GM18520 (cell line): Measurements from ENCODE around the gene CALN1.
"Not testable (repeated sequence)": the region's sequence is repeated elsewhere in the genome, so short reads cannot be mapped to it uniquely, and the experiment has no call there.

ENCODE experiments used
- ATAC-seq: cut with Tn5 transposase; IDR thresholded peaks from one replicate; pipeline ENCODE4 v1.9.1; 2021; ENCODE audit not compliant: unreplicated experiment

CALN1 gene

GRCh38 chr7:72268796-72269195, 143.3 kb downstream of the CALN1 start:
- no peak for ATAC-seq

GRCh38 chr7:72268090-72268489, 144.0 kb downstream of the CALN1 start:
- no peak for ATAC-seq

GRCh38 chr7:72267291-72267800, 144.8 kb downstream of the CALN1 start:
- ATAC-seq: no peak

GRCh38 chr7:72266771-72267170, 145.4 kb downstream of the CALN1 start:
- no peak for ATAC-seq

GRCh38 chr7:72265071-72265904, 146.8 kb downstream of the CALN1 start:
- no peak for ATAC-seq

GRCh38 chr7:72260406-72260805, 151.7 kb downstream of the CALN1 start:
- ATAC-seq: no peak

GRCh38 chr7:72258074-72258473, 154.1 kb downstream of the CALN1 start:
- no peak for ATAC-seq

- ATAC-seq: no peak
Observed at GRCh38 chr7:72254455-72254854, 157.7 kb downstream of the CALN1 start.

GRCh38 chr7:72249106-72249505, 163.0 kb downstream of the CALN1 start:
- ATAC-seq: no peak

- no peak for ATAC-seq
Observed at GRCh38 chr7:72244826-72245398, 167.2 kb downstream of the CALN1 start.

GRCh38 chr7:72243329-72243728, 168.8 kb downstream of the CALN1 start:
- no peak for ATAC-seq

GRCh38 chr7:72235351-72235750, 176.8 kb downstream of the CALN1 start:
- no peak for ATAC-seq

- no peak for ATAC-seq
Observed at GRCh38 chr7:72234086-72234485, 178.1 kb downstream of the CALN1 start.

- ATAC-seq: no peak
Observed at GRCh38 chr7:72230281-72230680, 181.9 kb downstream of the CALN1 start.

- ATAC-seq: no peak
Observed at GRCh38 chr7:72223351-72223750, 188.8 kb downstream of the CALN1 start.

- ATAC-seq: no peak
Observed at GRCh38 chr7:72222136-72222535, 190.0 kb downstream of the CALN1 start.

- no peak for ATAC-seq
Observed at GRCh38 chr7:72219500-72219899, 192.6 kb downstream of the CALN1 start.

- no peak for ATAC-seq
Observed at GRCh38 chr7:72217151-72217550, 195.0 kb downstream of the CALN1 start.

GRCh38 chr7:72213769-72214168, 198.4 kb downstream of the CALN1 start:
- ATAC-seq: no peak

GRCh38 chr7:72213081-72213480, 199.1 kb downstream of the CALN1 start:
- no peak for ATAC-seq

- ATAC-seq: no peak
Observed at GRCh38 chr7:72211175-72211574, 201.0 kb downstream of the CALN1 start.

- not testable (repeated sequence) for ATAC-seq
Observed at GRCh38 chr7:72209006-72209405, 203.1 kb downstream of the CALN1 start.
